Uterus (tissue), 4 donors: Measurements from ENCODE around the gene PEX10. TPM values are rescaled to one million over a fixed set of nuclear protein-coding genes. Genes with fewer than 3 reads are reported as not detected.

Experiments
- DNase-seq, 2 donors: peaks; one replicate each; pipeline ENCODE4 v3.0.0-alpha.2; 2019 to 2020
- H3K27ac ChIP-seq, 2 donors: fragments of 200-600 bp; sonication (generic); 1 replicate in 1 of 2; 2 replicates in 1 of 2; pipeline ENCODE4 v1.5.1; 2016 to 2018
- H3K27me3 ChIP-seq, 2 donors: fragments of 200-600 bp; sonication (generic); one replicate each; pipeline ENCODE4 v1.5.1; 2018 to 2019; ENCODE audit warnings: control low read depth in 1 of 2
- H3K36me3 ChIP-seq, 2 donors: fragments of 200-600 bp; sonication (generic); one replicate each; pipeline ENCODE4 v1.5.1; 2019; ENCODE audit warnings: control low read depth in 1 of 2
- H3K4me1 ChIP-seq, 2 donors: fragments of 200-600 bp; sonication (generic); one replicate each; pipeline ENCODE4 v1.5.1; 2018 to 2019; ENCODE audit warnings: control low read depth in 1 of 2
- H3K4me3 ChIP-seq, 2 donors: fragments of 200-600 bp; sonication (generic); 1 replicate in 1 of 2; 2 replicates in 1 of 2; pipeline ENCODE4 v1.5.1; 2018 to 2019; ENCODE audit warnings: mild to moderate bottlenecking in 1 of 2
- H3K9me3 ChIP-seq, 2 donors: fragments of 200-600 bp; sonication (generic); one replicate each; pipeline ENCODE4 v1.5.1; 2019; ENCODE audit warnings: control low read depth in 1 of 2
- CTCF ChIP-seq, 4 experiments: fragments of 200-600 bp in 2 of 4; fragments of 450-650 bp in 2 of 4; sonication (generic) in 2 of 4; IDR thresholded peaks; one replicate each; pipeline ENCODE4 v1.5.1; 2016 to 2019; ENCODE audit warnings: antibody characterized with exemption in 4 of 4, mild to moderate bottlenecking in 2 of 4, moderate library complexity in 1 of 4
- POLR2A ChIP-seq, 2 donors: fragments of 450-650 bp; IDR thresholded peaks; one replicate each; pipeline ENCODE4 v1.6.1; 2016; ENCODE audit warnings: antibody characterized with exemption in 2 of 2, mild to moderate bottlenecking in 1 of 2, moderate library complexity in 1 of 2
- intact Hi-C: fragments of 100-400 bp; cut with DNase I; formaldehyde crosslinking; loops from one replicate; pipeline ENCODE4 v1.15.1; 2023; ENCODE audit warnings: low total_unique reads
- total RNA-seq, 4 donors: library from RNA; depleted of rRNA in 3 of 4; stranded (reverse); fragments of >200 nt in 3 of 4; gene quantifications; one replicate each; pipeline versions ENCODE4 v1.1.0 to v1.2.4, GENCODE V29; 2014 to 2023
- donor health status: DM: yes; HTN: yes; CAD: no.

Gene PEX10
- total RNA-seq, 4 donors from 2014 or later, result 0.77 to 23.6 (median 13.2) TPM

GRCh38 chr1:2391931-2392509, 20.3 kb downstream of the PEX10 start:
- peaks cover 0 to 7% of the 10 kb centered on the region in 2 donors for H3K4me1 ChIP-seq
- no peak for TF ChIP-seq POLR2A (IDR thresholded peaks at IDR 0.05)
- TF ChIP-seq CTCF (IDR thresholded peaks at IDR 0.05), result no peak
- intact Hi-C loops, result no loop called here
- peak overlapping the region; percentile 71 to 86 for H3K27ac ChIP-seq
- H3K27me3 ChIP-seq, result no peaks in the 10 kb centered on the region
- no peaks in the 10 kb centered on the region for H3K36me3 ChIP-seq
- H3K4me3 ChIP-seq, result peak overlapping the region; percentile 57 to 87
- H3K9me3 ChIP-seq, result no peaks in the 10 kb centered on the region
- peak in 1 of 2 donors; percentile 36 for DNase-seq

- peak; percentile 99 to 100 for DNase-seq
- Histone ChIP-seq H3K4me1 (peaks cover 0 to 7% of the 10 kb centered on the region in 2 donors), H3K4me3 (peak within 1 kb of the TSS; percentile 60 to 87), H3K36me3 (no peaks in the 10 kb centered on the region), H3K9me3 (no peaks in the 10 kb centered on the region), H3K27me3 (no peaks in the 10 kb centered on the region), H3K27ac (peak within 1 kb of the TSS; percentile 71 to 86)
- TF ChIP-seq CTCF (IDR thresholded peaks at IDR 0.05), result no peak
- TF ChIP-seq POLR2A (IDR thresholded peaks at IDR 0.05), result peak; percentile 64 to 90
- intact Hi-C loops, result no loop called here
These were observed 21.1 kb downstream of the PEX10 start, which contains the start of the genes MORN1 and RER1 for GRCh38 chr1:2391041-2391930. Gene MORN1 (minus strand): TSS chr1:2391554. CDS start chr1:2391533, 21 bp downstream. Gene RER1 (plus strand): TSS chr1:2391841. CDS start chr1:2395791, 3,950 bp downstream.

- intact Hi-C loops, result loop anchor here (10.0 kb wide), 1 partner anchor 75 kb away; no protein-coding TSS in a partner anchor
- no peaks in the 10 kb centered on the region for H3K36me3 ChIP-seq
- H3K27me3 ChIP-seq, result no peaks in the 10 kb centered on the region
- no peak overlapping the region for H3K27ac ChIP-seq
- H3K4me3 ChIP-seq, result no peak overlapping the region
- peaks cover 0 to 7% of the 10 kb centered on the region in 2 donors for H3K4me1 ChIP-seq
- DNase-seq, result no peak
- no peaks in the 10 kb centered on the region for H3K9me3 ChIP-seq
- TF ChIP-seq CTCF (IDR thresholded peaks at IDR 0.05) (no peak), POLR2A (IDR thresholded peaks at IDR 0.05) (no peak)
These were observed 22.7 kb downstream of the PEX10 start for GRCh38 chr1:2389644-2390043.

GRCh38 chr1:2388004-2388913, 24.1 kb downstream of the PEX10 start:
- Histone ChIP-seq H3K36me3 (no peaks in the 10 kb centered on the region), H3K4me1 (peaks cover 0 to 7% of the 10 kb centered on the region in 2 donors), H3K27ac (no peak overlapping the region), H3K27me3 (no peaks in the 10 kb centered on the region), H3K4me3 (no peak overlapping the region), H3K9me3 (no peaks in the 10 kb centered on the region)
- TF ChIP-seq CTCF (IDR thresholded peaks at IDR 0.05) (no peak), POLR2A (IDR thresholded peaks at IDR 0.05) (no peak)
- intact Hi-C loops, result loop anchor here (10.0 kb wide), 1 partner anchor 73 kb away; no protein-coding TSS in a partner anchor
- no peak for DNase-seq
